Neural cell (in vitro differentiated cells): ENCODE results near the gene PPP1R36. TPM values are rescaled to one million over a fixed set of nuclear protein-coding genes. Genes with fewer than 3 reads are reported as not detected.

Experiments
- H2AFZ ChIP-seq: fragments of 200-600, 300-800 bp; sonication (generic), shearing (Covaris generic); 2 replicates; pipeline ENCODE4 v1.6.0; 2014; ENCODE audit warnings: low read depth, mild to moderate bottlenecking, antibody characterized with exemption, low read length, moderate library complexity
- H3F3A ChIP-seq: fragments of 200-600 bp; shearing (Covaris generic); 2 replicates; pipeline ENCODE4 v1.6.1; 2016; ENCODE audit warnings: mild to moderate bottlenecking, moderate library complexity, mixed read lengths, antibody characterized with exemption, low read length; ENCODE audit not compliant: insufficient read depth, poor library complexity, severe bottlenecking
- H3K27ac ChIP-seq: fragments of 200-600, 300-800 bp; sonication (generic), shearing (Covaris generic); 2 replicates; pipeline ENCODE4 v1.5.1; 2014; ENCODE audit warnings: mild to moderate bottlenecking, low read length, moderate library complexity
- H3K27me3 ChIP-seq: fragments of 300-800, 200-600 bp; sonication (generic), shearing (Covaris generic); 2 replicates; pipeline ENCODE4 v1.6.0; 2014; ENCODE audit warnings: mild to moderate bottlenecking, low read depth, low read length, moderate library complexity; ENCODE audit not compliant: insufficient read depth
- H3K36me3 ChIP-seq: fragments of 300-800, 200-600 bp; sonication (generic), shearing (Covaris generic); 2 replicates; pipeline ENCODE4 v1.5.1; 2014; ENCODE audit warnings: mild to moderate bottlenecking, antibody characterized with exemption, low read length, moderate library complexity; ENCODE audit not compliant: insufficient read depth
- H3K4me2 ChIP-seq: fragments of 300-800, 200-600 bp; sonication (generic), shearing (Covaris generic); 2 replicates; pipeline ENCODE4 v1.6.0; 2014; ENCODE audit warnings: mild to moderate bottlenecking, low read length
- H3K4me3 ChIP-seq: fragments of 300-800, 200-600 bp; sonication (generic), shearing (Covaris generic); 2 replicates; pipeline ENCODE4 v1.5.1; 2014; ENCODE audit warnings: mild to moderate bottlenecking, low read length, moderate library complexity
- H3K79me2 ChIP-seq: fragments of 200-600 bp; shearing (Covaris generic); replicated peaks from 2 replicates; pipeline ENCODE4 v1.6.0; 2014; ENCODE audit warnings: mild to moderate bottlenecking, low read length, moderate library complexity; ENCODE audit not compliant: insufficient read depth
- H3K9ac ChIP-seq: fragments of 300-800, 200-600 bp; sonication (generic), shearing (Covaris generic); 2 replicates; pipeline ENCODE4 v1.6.1; 2016; ENCODE audit warnings: mild to moderate bottlenecking, low read length, mixed read lengths
- H3K9me2 ChIP-seq: fragments of 200-600 bp; shearing (Covaris generic); 2 replicates; pipeline ENCODE4 v1.6.1; 2016; ENCODE audit warnings: mild to moderate bottlenecking, low read length, mixed read lengths; ENCODE audit not compliant: insufficient read depth
- H3K9me3 ChIP-seq: fragments of 200-600, 300-800 bp; sonication (generic), shearing (Covaris generic); 2 replicates; pipeline ENCODE4 v1.6.1; 2016; ENCODE audit warnings: mild to moderate bottlenecking, mixed run types, low read length, moderate library complexity, mixed read lengths
- H4K20me1 ChIP-seq: fragments of 200-600 bp; shearing (Covaris generic); 2 replicates; pipeline ENCODE4 v1.6.1; 2016; ENCODE audit warnings: mild to moderate bottlenecking, mixed run types; ENCODE audit not compliant: insufficient read depth
- EP300 ChIP-seq: fragments of 450-650 bp; conservative IDR thresholded peaks from 2 replicates; pipeline ENCODE4 v1.6.1; 2014; ENCODE audit warnings: antibody characterized with exemption, mild to moderate bottlenecking, moderate library complexity; ENCODE audit not compliant: poor library complexity, severe bottlenecking
- EZH2 ChIP-seq: fragments of 200-600, 300-800 bp; shearing (Covaris generic), sonication (generic); IDR thresholded peaks from 2 replicates; pipeline ENCODE4 v1.6.1; 2014; ENCODE audit warnings: antibody characterized with exemption, low read length, borderline replicate concordance, mild to moderate bottlenecking; ENCODE audit not compliant: insufficient read depth, poor library complexity, severe bottlenecking
- MXI1 ChIP-seq: fragments of 450-650 bp; conservative IDR thresholded peaks from 2 replicates; pipeline ENCODE4 v1.6.1; 2014; ENCODE audit warnings: antibody characterized with exemption, mild to moderate bottlenecking; ENCODE audit not compliant: poor library complexity, severe bottlenecking
- POLR2AphosphoS5 ChIP-seq: IDR thresholded peaks from 2 replicates; pipeline ENCODE4 v1.6.1; 2012
- RAD21 ChIP-seq: fragments of 450-650 bp; conservative IDR thresholded peaks from 2 replicates; pipeline ENCODE4 v1.6.1; 2014; ENCODE audit warnings: antibody characterized with exemption, mild to moderate bottlenecking, moderate library complexity
- SMC3 ChIP-seq: fragments of 450-650 bp; conservative IDR thresholded peaks from 2 replicates; pipeline ENCODE4 v1.6.1; 2014; ENCODE audit warnings: antibody characterized with exemption, mild to moderate bottlenecking, moderate library complexity; ENCODE audit not compliant: poor library complexity
- TAF1 ChIP-seq: IDR thresholded peaks from 2 replicates; pipeline ENCODE4 v1.6.1; 2012; ENCODE audit warnings: low read depth
- polyA plus RNA-seq: library from polyadenylated mRNA; depleted of rRNA; stranded (reverse); fragments of >200 nt; gene quantifications from 2 replicates; pipeline ENCODE4 v1.2.3, GENCODE V29; 2014
- TF ChIP-seq, protein P1 (sequence below): IDR thresholded peaks from 2 replicates; pipeline ENCODE4 v1.6.1; 2012; ENCODE audit warnings: borderline replicate concordance
- TF ChIP-seq, protein P2 (sequence below): fragments of 450-650 bp; IDR thresholded peaks from 2 replicates; pipeline ENCODE4 v1.5.1; 2014; ENCODE audit warnings: antibody characterized with exemption, mild to moderate bottlenecking, moderate library complexity; ENCODE audit not compliant: poor library complexity, severe bottlenecking

The PPP1R36 gene
- polyA plus RNA-seq, 1 donor from 2014 or later = not detected

DNA sequence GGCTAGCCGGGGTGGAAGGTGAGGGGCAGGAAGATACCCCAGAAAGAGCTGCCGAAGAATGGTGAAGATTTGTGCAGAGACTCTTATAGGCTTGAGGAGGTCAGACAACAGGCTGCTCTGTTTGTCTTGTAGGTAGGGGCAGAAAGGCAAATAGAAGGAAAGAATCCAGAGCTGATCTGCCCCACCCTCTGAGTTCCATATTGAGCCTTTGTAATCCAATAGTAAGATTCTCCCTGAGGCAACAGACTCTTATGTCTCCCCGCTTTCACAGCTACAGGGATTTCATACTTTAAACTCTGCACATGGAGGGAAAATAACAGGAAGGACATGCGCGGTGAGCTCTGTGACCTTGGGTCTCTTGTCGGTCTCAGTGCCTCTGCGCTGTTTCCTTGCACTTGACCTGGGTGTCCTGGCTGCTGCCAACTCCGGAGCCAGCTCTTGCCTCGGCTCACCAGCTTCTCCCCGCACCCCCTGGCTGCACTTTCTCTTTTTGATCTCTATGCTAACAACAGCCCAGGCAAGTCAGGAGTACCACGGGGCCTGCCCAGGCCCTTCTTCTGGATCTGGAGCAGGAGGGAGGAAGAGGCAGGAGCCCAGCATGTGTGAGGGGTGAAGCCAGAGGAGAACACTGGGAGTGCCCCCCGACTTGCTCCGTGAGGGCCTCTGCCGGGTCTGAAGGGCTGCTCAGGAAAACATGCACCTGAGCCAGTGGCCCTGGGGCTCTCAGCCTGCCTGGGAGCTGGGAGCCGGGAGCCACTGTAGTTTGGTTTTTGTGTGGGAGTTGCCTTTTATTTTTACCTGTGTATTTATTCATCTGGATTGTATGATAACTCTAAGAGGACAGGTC, 75.8 kb downstream of the PPP1R36 start:
- Histone ChIP-seq H3F3A (no peaks in the 10 kb centered on the region), H2AFZ (no peak overlapping the region), H3K27me3 (no peaks in the 10 kb centered on the region), H3K27ac (no peak overlapping the region), H3K4me2 (no peak overlapping the region), H4K20me1 (no peaks in the 10 kb centered on the region), H3K36me3 (no peaks in the 10 kb centered on the region), H3K4me3 (no peak overlapping the region), H3K9me2 (no peaks in the 10 kb centered on the region), H3K79me2 (no peaks in the 10 kb centered on the region), H3K9me3 (no peaks in the 10 kb centered on the region), H3K9ac (no peak overlapping the region)
- no peak for TF ChIP-seq EP300
- TF ChIP-seq EZH2 = no peak

DNA sequence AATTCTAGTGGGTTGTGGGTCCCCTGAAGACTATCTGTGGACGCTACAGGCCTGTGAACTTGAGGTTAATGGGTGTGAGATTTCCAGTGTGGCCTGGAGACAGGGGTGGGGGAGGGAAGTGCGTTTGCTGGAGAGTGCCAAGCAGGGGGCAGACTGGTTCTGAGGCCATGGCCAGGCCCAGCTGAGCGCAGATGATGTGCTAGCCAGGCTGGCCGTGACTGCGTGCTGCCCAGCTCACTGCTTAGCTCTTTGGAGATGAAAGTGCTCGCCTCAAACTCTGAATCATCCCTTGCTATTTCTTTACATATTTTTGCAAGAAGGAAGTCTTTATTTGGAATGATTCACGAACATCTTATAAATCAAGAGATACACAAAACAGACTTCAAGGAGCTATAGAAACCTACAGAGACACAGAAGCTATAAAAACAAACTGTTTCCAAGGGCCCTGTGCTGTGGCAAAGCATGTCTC, 79.2 kb downstream of the PPP1R36 start:
- Histone ChIP-seq H3K36me3 (no peaks in the 10 kb centered on the region), H3K9ac (no peak overlapping the region), H3K27ac (no peak overlapping the region), H2AFZ (no peak overlapping the region), H3F3A (no peaks in the 10 kb centered on the region), H4K20me1 (no peaks in the 10 kb centered on the region), H3K9me3 (no peaks in the 10 kb centered on the region), H3K4me3 (no peak overlapping the region), H3K79me2 (no peaks in the 10 kb centered on the region), H3K9me2 (no peaks in the 10 kb centered on the region), H3K4me2 (no peak overlapping the region), H3K27me3 (no peaks in the 10 kb centered on the region)
- TF ChIP-seq SMC3 (no peak), MXI1 (no peak), RAD21 (no peak), POLR2AphosphoS5 (no peak), EZH2 (no peak), TAF1 (no peak), EP300 (no peak)
- TF ChIP-seq, protein P1, sequence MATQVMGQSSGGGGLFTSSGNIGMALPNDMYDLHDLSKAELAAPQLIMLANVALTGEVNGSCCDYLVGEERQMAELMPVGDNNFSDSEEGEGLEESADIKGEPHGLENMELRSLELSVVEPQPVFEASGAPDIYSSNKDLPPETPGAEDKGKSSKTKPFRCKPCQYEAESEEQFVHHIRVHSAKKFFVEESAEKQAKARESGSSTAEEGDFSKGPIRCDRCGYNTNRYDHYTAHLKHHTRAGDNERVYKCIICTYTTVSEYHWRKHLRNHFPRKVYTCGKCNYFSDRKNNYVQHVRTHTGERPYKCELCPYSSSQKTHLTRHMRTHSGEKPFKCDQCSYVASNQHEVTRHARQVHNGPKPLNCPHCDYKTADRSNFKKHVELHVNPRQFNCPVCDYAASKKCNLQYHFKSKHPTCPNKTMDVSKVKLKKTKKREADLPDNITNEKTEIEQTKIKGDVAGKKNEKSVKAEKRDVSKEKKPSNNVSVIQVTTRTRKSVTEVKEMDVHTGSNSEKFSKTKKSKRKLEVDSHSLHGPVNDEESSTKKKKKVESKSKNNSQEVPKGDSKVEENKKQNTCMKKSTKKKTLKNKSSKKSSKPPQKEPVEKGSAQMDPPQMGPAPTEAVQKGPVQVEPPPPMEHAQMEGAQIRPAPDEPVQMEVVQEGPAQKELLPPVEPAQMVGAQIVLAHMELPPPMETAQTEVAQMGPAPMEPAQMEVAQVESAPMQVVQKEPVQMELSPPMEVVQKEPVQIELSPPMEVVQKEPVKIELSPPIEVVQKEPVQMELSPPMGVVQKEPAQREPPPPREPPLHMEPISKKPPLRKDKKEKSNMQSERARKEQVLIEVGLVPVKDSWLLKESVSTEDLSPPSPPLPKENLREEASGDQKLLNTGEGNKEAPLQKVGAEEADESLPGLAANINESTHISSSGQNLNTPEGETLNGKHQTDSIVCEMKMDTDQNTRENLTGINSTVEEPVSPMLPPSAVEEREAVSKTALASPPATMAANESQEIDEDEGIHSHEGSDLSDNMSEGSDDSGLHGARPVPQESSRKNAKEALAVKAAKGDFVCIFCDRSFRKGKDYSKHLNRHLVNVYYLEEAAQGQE = no peak
- TF ChIP-seq, protein P2, sequence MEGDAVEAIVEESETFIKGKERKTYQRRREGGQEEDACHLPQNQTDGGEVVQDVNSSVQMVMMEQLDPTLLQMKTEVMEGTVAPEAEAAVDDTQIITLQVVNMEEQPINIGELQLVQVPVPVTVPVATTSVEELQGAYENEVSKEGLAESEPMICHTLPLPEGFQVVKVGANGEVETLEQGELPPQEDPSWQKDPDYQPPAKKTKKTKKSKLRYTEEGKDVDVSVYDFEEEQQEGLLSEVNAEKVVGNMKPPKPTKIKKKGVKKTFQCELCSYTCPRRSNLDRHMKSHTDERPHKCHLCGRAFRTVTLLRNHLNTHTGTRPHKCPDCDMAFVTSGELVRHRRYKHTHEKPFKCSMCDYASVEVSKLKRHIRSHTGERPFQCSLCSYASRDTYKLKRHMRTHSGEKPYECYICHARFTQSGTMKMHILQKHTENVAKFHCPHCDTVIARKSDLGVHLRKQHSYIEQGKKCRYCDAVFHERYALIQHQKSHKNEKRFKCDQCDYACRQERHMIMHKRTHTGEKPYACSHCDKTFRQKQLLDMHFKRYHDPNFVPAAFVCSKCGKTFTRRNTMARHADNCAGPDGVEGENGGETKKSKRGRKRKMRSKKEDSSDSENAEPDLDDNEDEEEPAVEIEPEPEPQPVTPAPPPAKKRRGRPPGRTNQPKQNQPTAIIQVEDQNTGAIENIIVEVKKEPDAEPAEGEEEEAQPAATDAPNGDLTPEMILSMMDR = no peak
